Sciatic nerve (tissue), 2 donors: Measurements from ENCODE around the gene MCM6. TPM values are rescaled to one million over a fixed set of nuclear protein-coding genes. Genes with fewer than 3 reads are reported as not detected.
A peak's percentile ranks its signal among the peaks of the same experiment; 100 is the strongest.
"Not testable (repeated sequence)": the region's sequence is repeated elsewhere in the genome, so short reads cannot be mapped to it uniquely, and the experiment has no call there.

Source experiments
- ATAC-seq: fragments of 200-7000 bp; cut with Tn5 transposase; one replicate; pipeline ENCODE4 v1.9.1; 2020; ENCODE audit warnings: mild to moderate bottlenecking, moderate library complexity
- DNase-seq: peaks from one replicate; pipeline ENCODE4 v3.0.0-alpha.2; 2020; ENCODE audit warnings: low spot score
- intact Hi-C: fragments of 100-400 bp; cut with DNase I; formaldehyde crosslinking; loops from one replicate; pipeline ENCODE4 v1.14.2; 2022
- total RNA-seq: library from RNA; stranded (reverse); fragmentation: NEBNext Ultra II Directional; extraction: Animal tissue kit (Norgen Biotek cat#: 25700); gene quantifications from one replicate; pipeline ENCODE4 v1.2.1, GENCODE V29; 2021
- donor health status: DM: no; HTN: no; CAD: no.
- donor health status: DM: no; HTN: no; CAD: no.

MCM6 gene
- total RNA-seq, 1 donor from 2014 or later, result 15.8 TPM

GRCh38 chr2:135798275-135798705 is 78.0 kb downstream of the MCM6 start:
- no peak for DNase-seq
- no peak for ATAC-seq
- intact Hi-C loops, result no loop called here

- intact Hi-C loops, result no loop called here
- DNase-seq, result peak; percentile 81
- peak; percentile 86 for ATAC-seq
Observed at GRCh38 chr2:135797497-135798274, 78.6 kb downstream of the MCM6 start.

- no peak for ATAC-seq
- intact Hi-C loops, result no loop called here
- DNase-seq, result no peak
Observed at GRCh38 chr2:135796606-135797005, 79.6 kb downstream of the MCM6 start.

GRCh38 chr2:135795641-135796040 is 80.6 kb downstream of the MCM6 start:
- DNase-seq, intact Hi-C loops, ATAC-seq: not testable (repeated sequence)

- ATAC-seq, result no peak
- intact Hi-C loops, result no loop called here
- DNase-seq, result no peak
Observed at GRCh38 chr2:135792401-135793150, 83.7 kb downstream of the MCM6 start.

GRCh38 chr2:135791418-135792190 is 84.6 kb downstream of the MCM6 start:
- DNase-seq (no peak), ATAC-seq (no peak)
- intact Hi-C loops, result no loop called here

GRCh38 chr2:135790423-135790822 is 85.8 kb downstream of the MCM6 start:
- DNase-seq, result no peak
- intact Hi-C loops, result no loop called here
- ATAC-seq, result no peak

Other genes with a start within 250 kb of the MCM6 start
- 122 TPM for gene UBXN4, start 134.6 kb downstream of the MCM6 start, total RNA-seq
- 0.04 TPM for gene LCT, start 39.3 kb downstream of the MCM6 start, total RNA-seq
- 71.1 TPM for gene DARS1, start 109.2 kb upstream of the MCM6 start, total RNA-seq
- gene CXCR4, start 241.7 kb upstream of the MCM6 start, total RNA-seq, result 39.8 TPM